GM18867 (cell line): ENCODE data around the gene NXN.

Source experiments
- ATAC-seq: cut with Tn5 transposase; IDR thresholded peaks from one replicate; pipeline ENCODE4 v1.9.1; 2021; ENCODE audit warnings: mild to moderate bottlenecking, moderate library complexity; ENCODE audit not compliant: unreplicated experiment

The NXN gene

GRCh38 chr17:979539-980405 is at the start of gene NXN:
NXN (minus strand) TSS chr17:979776.
- peak; percentile 66 for ATAC-seq

- ATAC-seq = no peak
These were observed 47.5 kb upstream of the NXN start for GRCh38 chr17:1027044-1027443.

- no peak for ATAC-seq
These were observed 47.0 kb upstream of the NXN start for GRCh38 chr17:1026599-1026975.

GRCh38 chr17:1025733-1026598 is 46.4 kb upstream of the NXN start:
- no peak for ATAC-seq

- no peak for ATAC-seq
These were observed 44.5 kb upstream of the NXN start for GRCh38 chr17:1024076-1024475.

GRCh38 chr17:1022278-1023024 is 42.9 kb upstream of the NXN start:
- ATAC-seq = no peak

- no peak for ATAC-seq
These were observed 41.6 kb upstream of the NXN start for GRCh38 chr17:1021147-1021546.

- no peak for ATAC-seq
These were observed 39.9 kb upstream of the NXN start for GRCh38 chr17:1019451-1019850.

GRCh38 chr17:1018547-1018946 is 39.0 kb upstream of the NXN start:
- ATAC-seq = no peak

GRCh38 chr17:1013729-1014090 is 34.1 kb upstream of the NXN start:
- ATAC-seq = no peak

GRCh38 chr17:1012823-1013728 is 33.5 kb upstream of the NXN start:
- no peak for ATAC-seq

GRCh38 chr17:1011760-1012735 is 32.5 kb upstream of the NXN start:
- ATAC-seq = no peak

GRCh38 chr17:1011138-1011537 is 31.6 kb upstream of the NXN start:
- ATAC-seq = no peak

- no peak for ATAC-seq
These were observed 31.0 kb upstream of the NXN start for GRCh38 chr17:1010586-1010985.

GRCh38 chr17:1010086-1010450 is 30.5 kb upstream of the NXN start:
- no peak for ATAC-seq

GRCh38 chr17:1009229-1010085 is 29.9 kb upstream of the NXN start:
- no peak for ATAC-seq

GRCh38 chr17:1008008-1008761 is 28.6 kb upstream of the NXN start:
- no peak for ATAC-seq
